ENCODE measurements around the gene PPWD1.

DNA sequence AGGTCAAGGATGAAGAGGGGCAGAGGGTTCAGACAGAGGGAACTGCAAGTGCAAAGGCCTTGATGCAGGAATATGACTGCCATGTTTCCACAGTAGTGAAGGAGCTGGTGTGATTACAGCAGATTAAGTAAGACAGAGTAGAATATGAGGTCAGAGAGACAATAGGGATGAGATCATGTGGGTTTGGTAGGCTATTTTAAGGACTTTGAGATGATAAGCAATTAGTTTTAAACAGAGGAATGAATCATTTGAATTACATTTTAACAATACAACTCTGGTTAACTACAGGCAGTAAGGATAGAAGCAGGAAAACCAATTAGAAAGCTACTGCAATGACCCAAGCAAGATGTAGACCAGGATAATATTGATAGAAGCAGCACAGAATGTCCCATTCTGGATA lies 7.8 kb upstream of the PPWD1 start:
- TF ChIP-seq CTCF (IDR thresholded peaks at IDR 0.05): no peak
- no peak for TF ChIP-seq POLR2A (IDR thresholded peaks at IDR 0.05)

All from adrenal gland (tissue), 5 donors.